Activated T-cell treated with anti-CD3 and anti-CD28 coated beads, Interleukin-2, amount 50 U/mL, for 24 hours (primary cell): ENCODE data around the gene CRACR2A.

Experiments
- DNase-seq: peaks from one replicate; pipeline ENCODE4 v3.0.0-alpha.2; 2020
- H3K27ac Mint-ChIP-seq: 2 replicates; pipeline ENCODE4 v1.8.0; 2020; ENCODE audit warnings: mild to moderate bottlenecking, mixed read lengths
- H3K27me3 Mint-ChIP-seq: 2 replicates; pipeline ENCODE4 v1.8.0; 2020; ENCODE audit warnings: mixed read lengths
- H3K36me3 Mint-ChIP-seq: 2 replicates; pipeline ENCODE4 v1.8.0; 2020; ENCODE audit warnings: low read depth, mixed read lengths
- H3K4me1 Mint-ChIP-seq: 2 replicates; pipeline ENCODE4 v1.8.0; 2020; ENCODE audit warnings: low read depth, mixed read lengths
- H3K4me3 Mint-ChIP-seq: 2 replicates; pipeline ENCODE4 v1.8.0; 2020; ENCODE audit warnings: mild to moderate bottlenecking, moderate library complexity, mixed read lengths
- H3K9me3 Mint-ChIP-seq: 2 replicates; pipeline ENCODE4 v1.8.0; 2020; ENCODE audit warnings: mixed read lengths

The CRACR2A gene

GRCh38 chr12:3592856-3593625 is 159.9 kb downstream of the CRACR2A start:
- H3K9me3 Mint-ChIP-seq: no peaks in the 10 kb centered on the region
- H3K36me3 Mint-ChIP-seq: no peaks in the 10 kb centered on the region
- H3K4me3 Mint-ChIP-seq: no peak overlapping the region
- no peaks in the 10 kb centered on the region for H3K4me1 Mint-ChIP-seq
- peaks cover 24% of the 10 kb centered on the region for H3K27me3 Mint-ChIP-seq
- H3K27ac Mint-ChIP-seq: no peak overlapping the region
- DNase-seq: no peak

- DNase-seq: no peak
- Mint-ChIP-seq H3K27me3 (peaks cover 32% of the 10 kb centered on the region), H3K36me3 (no peaks in the 10 kb centered on the region)
Measured at GRCh38 chr12:3589745-3590144, 163.2 kb downstream of the CRACR2A start.

GRCh38 chr12:3587402-3588013 is 165.4 kb downstream of the CRACR2A start:
- no peak overlapping the region for H3K4me3 Mint-ChIP-seq
- peaks cover 2% of the 10 kb centered on the region for H3K9me3 Mint-ChIP-seq
- DNase-seq: no peak
- no peak overlapping the region for H3K27ac Mint-ChIP-seq
- H3K36me3 Mint-ChIP-seq: no peaks in the 10 kb centered on the region
- peaks cover 25% of the 10 kb centered on the region for H3K27me3 Mint-ChIP-seq
- H3K4me1 Mint-ChIP-seq: no peaks in the 10 kb centered on the region

More at GRCh38 chr12:3589745-3590144, 163.2 kb downstream of the CRACR2A start:
- H3K9me3 Mint-ChIP-seq: no peaks in the 10 kb centered on the region
- H3K27ac Mint-ChIP-seq: no peak overlapping the region
- no peak overlapping the region for H3K4me3 Mint-ChIP-seq
- no peaks in the 10 kb centered on the region for H3K4me1 Mint-ChIP-seq

GRCh38 chr12:3583656-3584334 is 169.1 kb downstream of the CRACR2A start:
- Mint-ChIP-seq H3K9me3 (peaks cover 2% of the 10 kb centered on the region), H3K4me3 (no peak overlapping the region), H3K36me3 (no peaks in the 10 kb centered on the region), H3K27ac (no peak overlapping the region), H3K27me3 (peaks cover 14% of the 10 kb centered on the region), H3K4me1 (no peaks in the 10 kb centered on the region)
- DNase-seq: no peak

GRCh38 chr12:3580094-3580749 is 172.7 kb downstream of the CRACR2A start:
- DNase-seq: no peak
- Mint-ChIP-seq H3K27ac (no peak overlapping the region), H3K36me3 (no peaks in the 10 kb centered on the region), H3K4me3 (no peak overlapping the region), H3K4me1 (no peaks in the 10 kb centered on the region), H3K27me3 (no peaks in the 10 kb centered on the region), H3K9me3 (peaks cover 2% of the 10 kb centered on the region)

GRCh38 chr12:3579446-3580093 is 173.3 kb downstream of the CRACR2A start:
- Mint-ChIP-seq H3K4me1 (no peaks in the 10 kb centered on the region), H3K36me3 (no peaks in the 10 kb centered on the region), H3K27ac (no peak overlapping the region), H3K9me3 (peaks cover 2% of the 10 kb centered on the region), H3K4me3 (no peak overlapping the region), H3K27me3 (no peaks in the 10 kb centered on the region)
- no peak for DNase-seq

GRCh38 chr12:3578557-3578956 is 174.4 kb downstream of the CRACR2A start:
- Mint-ChIP-seq H3K4me1 (no peaks in the 10 kb centered on the region), H3K27me3 (no peaks in the 10 kb centered on the region), H3K27ac (no peak overlapping the region)

GRCh38 chr12:3576891-3577290 is 176.0 kb downstream of the CRACR2A start:
- no peaks in the 10 kb centered on the region for H3K27me3 Mint-ChIP-seq
- no peak overlapping the region for H3K27ac Mint-ChIP-seq
- no peaks in the 10 kb centered on the region for H3K9me3 Mint-ChIP-seq
- H3K4me1 Mint-ChIP-seq: peaks cover 2% of the 10 kb centered on the region
- H3K36me3 Mint-ChIP-seq: no peaks in the 10 kb centered on the region
- DNase-seq: no peak
- H3K4me3 Mint-ChIP-seq: no peak overlapping the region

More at GRCh38 chr12:3578557-3578956, 174.4 kb downstream of the CRACR2A start:
- Mint-ChIP-seq H3K36me3 (no peaks in the 10 kb centered on the region), H3K9me3 (no peaks in the 10 kb centered on the region), H3K4me3 (no peak overlapping the region)
- DNase-seq: no peak

GRCh38 chr12:3574986-3575385 is 177.9 kb downstream of the CRACR2A start:
- Mint-ChIP-seq H3K27ac (no peak overlapping the region), H3K4me1 (peaks cover 2% of the 10 kb centered on the region), H3K36me3 (no peaks in the 10 kb centered on the region), H3K4me3 (no peak overlapping the region), H3K9me3 (no peaks in the 10 kb centered on the region), H3K27me3 (peaks cover 3% of the 10 kb centered on the region)
- no peak for DNase-seq

- no peaks in the 10 kb centered on the region for H3K9me3 Mint-ChIP-seq
- DNase-seq: no peak
- peaks cover 3% of the 10 kb centered on the region for H3K27me3 Mint-ChIP-seq
- H3K4me1 Mint-ChIP-seq: peaks cover 2% of the 10 kb centered on the region
- no peak overlapping the region for H3K4me3 Mint-ChIP-seq
- no peak overlapping the region for H3K27ac Mint-ChIP-seq
- H3K36me3 Mint-ChIP-seq: no peaks in the 10 kb centered on the region
Measured at GRCh38 chr12:3572560-3572959, 180.3 kb downstream of the CRACR2A start.

GRCh38 chr12:3571724-3572123 is 181.2 kb downstream of the CRACR2A start:
- Mint-ChIP-seq H3K27ac (no peak overlapping the region), H3K27me3 (peaks cover 3% of the 10 kb centered on the region), H3K36me3 (no peaks in the 10 kb centered on the region), H3K9me3 (no peaks in the 10 kb centered on the region), H3K4me1 (peaks cover 2% of the 10 kb centered on the region), H3K4me3 (no peak overlapping the region)
- no peak for DNase-seq

- DNase-seq: no peak
- Mint-ChIP-seq H3K27me3 (peaks cover 3% of the 10 kb centered on the region), H3K9me3 (no peaks in the 10 kb centered on the region), H3K27ac (no peak overlapping the region), H3K4me1 (peaks cover 2% of the 10 kb centered on the region), H3K4me3 (no peak overlapping the region), H3K36me3 (no peaks in the 10 kb centered on the region)
Measured at GRCh38 chr12:3571323-3571722, 181.6 kb downstream of the CRACR2A start.

- H3K9me3 Mint-ChIP-seq: no peaks in the 10 kb centered on the region
- DNase-seq: no peak
- H3K27me3 Mint-ChIP-seq: peaks cover 7% of the 10 kb centered on the region
- no peak overlapping the region for H3K27ac Mint-ChIP-seq
- H3K36me3 Mint-ChIP-seq: no peaks in the 10 kb centered on the region
- H3K4me3 Mint-ChIP-seq: no peak overlapping the region
- H3K4me1 Mint-ChIP-seq: peaks cover 2% of the 10 kb centered on the region
Measured at GRCh38 chr12:3568695-3569094, 184.2 kb downstream of the CRACR2A start.

GRCh38 chr12:3565985-3566384 is 186.9 kb downstream of the CRACR2A start:
- Mint-ChIP-seq H3K4me3 (no peak overlapping the region), H3K9me3 (no peaks in the 10 kb centered on the region), H3K27me3 (peaks cover 16% of the 10 kb centered on the region), H3K36me3 (no peaks in the 10 kb centered on the region), H3K4me1 (no peaks in the 10 kb centered on the region), H3K27ac (no peak overlapping the region)
- no peak for DNase-seq
